ENCODE data around the gene B4GALNT4.
"Not testable (repeated sequence)": the region's sequence is repeated elsewhere in the genome, so short reads cannot be mapped to it uniquely, and the experiment has no call there.

B4GALNT4 gene

DNA sequence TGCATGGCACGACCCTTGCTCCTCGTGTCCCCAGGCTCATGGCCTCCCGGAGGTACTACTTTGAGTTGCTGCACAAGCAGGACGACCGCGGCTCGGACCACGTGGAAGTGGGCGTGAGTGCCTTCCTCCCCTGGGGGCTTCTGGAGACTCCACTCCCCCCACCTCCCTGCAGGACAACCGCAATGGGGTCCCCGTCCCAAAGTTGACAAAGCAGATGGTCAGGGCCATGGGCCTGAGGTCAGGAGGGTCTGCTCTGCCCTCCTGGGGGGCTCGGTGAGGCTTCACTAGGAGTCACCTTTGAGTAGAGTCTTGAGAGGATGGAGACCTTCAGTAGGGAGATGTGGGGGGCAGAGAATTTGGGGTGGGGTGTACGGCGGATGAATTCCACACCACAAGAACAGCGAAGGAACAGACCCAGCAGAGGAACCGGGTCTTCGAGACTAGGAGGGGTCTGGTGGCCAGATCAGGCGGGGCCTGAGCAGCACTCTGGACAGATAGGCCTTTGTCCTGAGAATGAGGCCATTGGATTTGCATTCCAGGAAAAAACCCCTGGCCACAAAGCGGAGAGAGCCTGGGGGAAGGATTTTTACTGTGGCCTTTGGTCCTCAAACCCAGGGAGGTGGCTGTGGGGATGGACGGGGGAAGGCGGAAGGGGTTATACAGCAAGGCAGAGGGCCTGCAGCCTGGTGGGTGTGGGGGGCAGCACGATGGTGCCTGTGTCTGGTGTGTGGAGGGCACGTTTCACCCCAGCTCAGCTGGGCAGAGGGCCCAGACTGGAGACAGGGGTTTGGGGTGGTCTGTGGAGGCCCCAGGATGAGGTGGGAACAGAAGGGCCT is 4.6 kb downstream of the B4GALNT4 start:
- no peak for DNase-seq (ENCODE audit: low read depth, low spot score)

DNA sequence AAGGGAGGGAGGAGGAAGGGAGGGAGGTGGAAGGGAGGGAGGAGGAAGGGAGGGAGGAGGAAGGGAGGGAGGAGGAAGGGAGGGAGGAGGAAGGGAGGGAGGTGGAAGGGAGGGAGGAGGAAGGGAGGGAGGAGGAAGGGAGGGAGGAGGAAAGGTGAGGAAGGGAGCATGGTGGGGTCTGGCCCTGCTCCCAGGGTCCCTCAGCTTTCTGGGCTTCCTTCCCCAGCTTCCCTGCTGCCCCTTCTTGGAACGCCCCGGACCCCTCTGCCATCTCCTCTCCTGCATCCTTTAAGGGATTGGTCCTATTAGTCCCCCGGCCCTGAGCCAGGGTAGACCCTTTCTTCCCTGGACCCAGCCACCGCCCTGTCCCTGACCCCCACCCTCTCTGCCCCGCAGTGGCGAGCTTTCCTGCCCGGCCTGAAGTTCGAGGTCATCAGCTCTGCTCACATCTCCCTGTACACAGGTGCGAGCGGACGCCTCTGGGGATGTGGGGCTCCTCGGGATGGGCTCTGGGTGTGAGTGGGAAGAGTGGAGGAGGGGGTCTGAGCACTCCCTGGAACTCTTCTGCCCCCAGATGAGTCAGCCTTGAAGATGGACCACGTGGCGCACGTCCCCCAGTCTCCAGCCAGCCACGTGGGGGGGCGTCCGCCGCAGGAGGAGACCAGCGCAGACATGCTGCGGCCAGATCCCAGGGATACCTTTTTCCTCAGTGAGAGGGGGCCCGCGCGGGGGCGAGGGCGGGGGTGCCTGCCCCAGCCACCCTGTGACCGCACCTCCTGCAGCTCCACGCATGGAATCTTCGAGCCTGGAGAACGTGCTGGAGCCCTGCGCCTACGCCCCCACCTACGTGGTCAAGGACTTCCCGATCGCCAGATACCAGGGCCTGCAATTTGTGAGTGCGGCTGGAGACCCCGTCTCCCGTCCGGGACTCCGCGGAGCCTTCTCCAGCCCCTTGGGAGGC is 6.0 kb downstream of the B4GALNT4 start:
- DNase-seq (ENCODE audit: low read depth, low spot score) = no peak

DNA sequence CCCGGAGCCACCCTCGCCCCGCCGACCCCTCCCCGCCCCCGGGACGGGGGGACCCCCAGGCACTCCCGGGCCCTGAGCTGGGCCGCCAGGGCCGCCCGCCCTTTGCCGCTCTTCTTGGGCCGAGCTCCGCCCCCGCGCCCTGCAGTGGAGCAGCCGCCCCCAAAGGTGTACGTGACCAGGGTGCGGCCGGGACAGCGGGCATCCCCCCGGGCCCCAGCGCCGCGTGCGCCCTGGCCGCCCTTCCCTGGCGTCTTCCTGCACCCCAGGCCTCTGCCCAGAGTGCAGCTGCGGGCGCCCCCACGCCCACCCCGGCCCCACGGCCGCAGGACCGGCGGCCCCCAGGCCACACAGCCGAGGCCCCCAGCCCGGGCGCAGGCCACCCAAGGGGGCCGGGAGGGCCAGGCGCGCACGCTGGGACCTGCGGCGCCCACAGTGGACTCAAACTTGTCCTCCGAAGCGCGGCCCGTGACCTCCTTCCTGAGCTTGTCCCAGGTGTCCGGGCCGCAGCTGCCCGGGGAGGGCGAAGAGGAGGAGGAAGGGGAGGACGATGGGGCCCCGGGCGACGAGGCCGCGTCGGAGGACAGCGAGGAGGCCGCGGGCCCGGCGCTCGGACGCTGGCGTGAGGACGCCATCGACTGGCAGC is 7.4 kb downstream of the B4GALNT4 start:
- DNase-seq (ENCODE audit: low read depth, low spot score) = no peak

DNA sequence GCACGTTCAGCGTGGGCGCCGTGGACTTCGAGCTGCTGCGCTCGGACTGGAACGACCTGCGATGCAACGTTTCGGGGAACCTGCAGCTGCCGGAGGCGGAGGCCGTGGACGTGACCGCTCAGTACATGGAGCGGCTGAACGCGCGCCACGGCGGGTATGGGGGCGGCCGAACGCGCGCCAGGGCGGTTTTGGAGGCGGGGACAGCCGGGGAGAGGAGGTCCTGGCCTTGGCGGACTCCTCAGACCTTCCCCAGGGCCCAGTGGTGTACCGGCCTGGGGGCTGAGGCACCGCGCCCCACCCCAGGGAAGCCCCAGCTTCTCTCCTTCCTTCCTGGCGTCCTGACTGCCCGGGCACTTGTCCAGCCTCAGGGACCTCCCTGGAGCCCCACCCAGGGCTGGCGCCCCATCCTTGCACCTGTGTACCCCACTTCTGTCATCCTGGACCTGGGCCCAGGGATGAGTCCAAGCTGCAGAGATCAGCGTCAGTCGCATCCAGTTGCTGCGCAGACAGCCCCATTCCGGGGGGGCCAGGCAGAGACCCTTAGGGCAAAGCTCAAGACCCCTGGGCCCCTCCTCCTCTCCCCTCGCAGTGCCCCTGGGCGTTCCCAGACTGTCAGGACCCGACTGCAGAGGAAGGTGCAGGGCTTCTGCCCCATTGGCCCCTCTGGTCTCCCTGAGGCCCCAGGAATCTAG is 8.0 kb downstream of the B4GALNT4 start:
- DNase-seq (ENCODE audit: low read depth, low spot score) = no peak

DNA sequence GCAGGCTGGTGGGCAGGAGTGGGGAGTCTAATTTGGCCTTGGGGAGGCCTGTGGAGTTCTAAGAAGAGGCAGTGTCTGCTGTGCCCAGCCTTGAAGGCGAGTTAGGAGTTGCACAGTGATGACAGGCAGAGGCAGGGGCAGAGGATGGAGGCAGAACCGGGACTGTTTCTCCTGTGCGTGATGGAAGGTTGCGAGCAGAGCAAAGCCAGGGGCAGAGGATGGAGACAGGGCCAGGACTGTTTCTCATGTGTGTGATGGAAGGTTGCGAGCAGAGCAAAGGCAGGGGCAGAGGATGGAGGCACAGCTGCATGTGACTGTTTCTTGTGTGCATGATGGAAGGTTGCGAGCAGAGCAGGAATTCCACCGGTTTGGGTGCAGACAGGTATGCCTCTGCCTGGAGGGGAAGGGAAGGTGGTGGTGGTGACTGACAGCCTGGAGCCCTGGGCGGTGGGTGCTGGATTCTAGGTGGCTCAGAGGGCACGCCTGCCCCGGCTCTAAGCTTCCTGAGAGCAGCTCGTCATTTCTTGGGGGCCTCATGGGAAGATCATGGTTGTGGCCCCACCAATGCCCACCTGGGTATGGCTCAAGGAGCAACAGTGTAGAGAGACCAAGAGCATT is 8.7 kb downstream of the B4GALNT4 start:
- no peak for DNase-seq (ENCODE audit: low read depth, low spot score)

DNA sequence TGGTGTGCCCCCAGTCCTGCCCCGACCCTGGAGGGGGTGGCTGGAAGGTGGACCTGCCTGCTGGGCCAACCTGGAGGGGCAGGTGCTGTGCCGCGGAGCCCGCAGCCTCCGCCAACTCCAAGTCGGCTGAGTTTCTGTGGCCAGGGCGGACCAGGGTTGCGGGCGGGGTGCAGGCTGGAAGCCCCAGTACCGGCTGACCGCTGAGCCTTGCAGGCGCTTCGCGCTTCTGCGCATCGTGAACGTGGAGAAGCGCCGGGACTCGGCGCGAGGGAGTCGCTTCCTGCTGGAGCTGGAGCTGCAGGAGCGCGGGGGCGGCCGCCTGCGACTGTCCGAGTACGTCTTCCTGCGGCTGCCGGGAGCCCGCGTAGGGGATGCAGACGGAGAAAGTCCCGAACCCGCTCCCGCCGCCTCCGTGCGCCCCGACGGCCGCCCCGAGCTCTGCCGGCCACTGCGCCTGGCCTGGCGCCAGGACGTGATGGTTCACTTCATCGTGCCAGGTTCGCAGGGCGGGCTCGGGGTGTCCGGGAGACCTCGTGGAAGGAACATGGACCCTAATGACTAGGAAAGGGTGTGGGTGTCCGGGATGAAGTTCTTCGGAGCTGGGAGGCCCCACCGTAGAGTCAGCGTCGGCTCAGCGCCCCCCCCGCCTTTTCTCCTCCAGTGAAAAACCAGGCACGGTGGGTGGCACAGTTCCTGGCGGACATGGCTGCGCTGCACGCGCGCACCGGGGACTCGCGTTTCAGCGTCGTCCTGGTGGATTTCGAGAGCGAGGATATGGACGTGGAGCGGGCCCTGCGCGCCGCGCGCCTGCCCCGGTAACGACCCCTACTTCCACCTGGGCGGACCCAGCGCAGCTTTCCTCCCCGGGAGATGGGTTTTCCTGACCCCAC is 10.2 kb downstream of the B4GALNT4 start:
- no peak for DNase-seq (ENCODE audit: low read depth, low spot score)

DNA sequence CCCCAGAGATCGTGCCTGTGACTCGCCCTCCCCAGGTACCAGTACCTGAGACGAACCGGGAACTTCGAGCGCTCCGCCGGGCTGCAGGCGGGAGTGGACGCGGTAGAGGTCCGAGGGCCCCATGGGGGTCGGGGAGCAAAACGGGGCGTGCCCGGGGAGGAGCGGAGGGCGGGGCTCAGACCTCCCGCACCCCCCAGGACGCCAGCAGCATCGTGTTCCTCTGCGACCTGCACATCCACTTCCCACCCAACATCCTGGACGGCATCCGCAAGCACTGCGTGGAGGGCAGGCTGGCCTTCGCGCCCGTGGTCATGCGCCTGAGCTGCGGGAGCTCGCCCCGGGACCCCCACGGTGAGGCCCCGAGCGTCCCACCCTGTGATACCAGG is 10.8 kb downstream of the B4GALNT4 start:
- DNase-seq (ENCODE audit: low read depth, low spot score) = no peak

DNA sequence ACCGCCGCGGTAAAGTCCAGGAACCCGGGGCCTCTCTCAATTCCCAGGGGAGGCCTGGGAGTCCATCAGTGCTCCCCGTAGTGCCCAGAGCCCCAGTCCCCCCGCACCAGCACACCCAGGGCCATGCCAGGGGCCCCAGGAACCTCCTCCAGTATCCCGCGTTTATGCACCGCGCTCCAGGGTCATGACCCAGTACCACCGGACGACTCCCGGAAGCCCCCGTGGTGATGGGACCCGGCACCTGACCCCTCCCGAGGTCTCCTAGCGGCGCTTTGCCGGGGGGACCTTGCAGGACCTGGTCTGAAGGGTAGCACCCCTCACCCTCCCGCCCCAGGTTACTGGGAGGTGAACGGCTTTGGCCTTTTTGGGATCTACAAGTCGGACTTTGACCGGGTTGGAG is 11.2 kb downstream of the B4GALNT4 start:
- no peak for DNase-seq (ENCODE audit: low read depth, low spot score)

DNA sequence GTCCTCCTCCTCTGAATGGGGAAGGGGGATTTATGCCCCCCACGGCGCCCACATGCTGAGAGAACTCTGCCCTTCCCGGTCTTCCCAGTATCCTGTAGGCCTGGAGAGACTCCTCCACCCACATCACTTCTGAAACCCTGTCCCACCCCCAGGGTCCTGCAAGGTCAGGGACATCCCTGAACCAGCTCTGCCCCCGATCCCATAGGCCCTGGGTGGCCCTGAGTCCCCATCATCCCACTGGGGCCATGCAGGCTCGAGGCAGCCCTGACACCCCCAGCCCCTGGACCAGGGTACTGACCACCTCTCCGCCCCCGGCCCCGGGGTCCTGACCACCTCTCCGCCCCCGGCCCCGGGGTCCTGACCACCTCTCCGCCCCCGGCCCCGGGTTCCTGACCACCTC is 11.7 kb downstream of the B4GALNT4 start:
- DNase-seq (ENCODE audit: low read depth, low spot score) = no peak

DNA sequence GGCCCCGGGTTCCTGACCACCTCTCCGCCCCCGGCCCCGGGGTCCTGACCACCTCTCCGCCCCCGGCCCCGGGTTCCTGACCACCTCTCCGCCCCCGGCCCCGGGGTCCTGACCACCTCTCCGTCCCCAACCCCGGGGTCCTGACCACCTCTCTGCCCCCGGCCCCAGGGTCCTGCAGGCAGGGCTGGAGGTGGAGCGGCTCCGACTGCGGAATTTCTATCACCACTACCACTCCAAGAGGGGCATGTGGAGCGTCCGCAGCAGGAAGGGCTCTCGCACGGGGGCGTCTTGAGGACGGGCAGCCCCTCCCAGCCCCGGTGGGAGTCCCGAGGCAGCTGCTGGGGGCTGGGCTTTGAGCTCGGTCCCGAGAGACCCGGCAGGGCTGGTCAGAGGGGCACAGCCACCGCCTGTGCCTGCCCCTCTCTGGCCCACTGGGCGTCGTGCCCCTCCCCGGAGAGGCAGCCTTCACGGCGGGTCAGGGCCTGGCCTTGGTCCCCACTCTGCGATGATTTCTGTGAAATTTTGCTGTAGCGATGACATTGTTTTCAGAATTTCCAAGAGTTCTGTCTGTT is 12.3 kb downstream of the B4GALNT4 start:
- DNase-seq (ENCODE audit: low read depth, low spot score) = no peak

DNA sequence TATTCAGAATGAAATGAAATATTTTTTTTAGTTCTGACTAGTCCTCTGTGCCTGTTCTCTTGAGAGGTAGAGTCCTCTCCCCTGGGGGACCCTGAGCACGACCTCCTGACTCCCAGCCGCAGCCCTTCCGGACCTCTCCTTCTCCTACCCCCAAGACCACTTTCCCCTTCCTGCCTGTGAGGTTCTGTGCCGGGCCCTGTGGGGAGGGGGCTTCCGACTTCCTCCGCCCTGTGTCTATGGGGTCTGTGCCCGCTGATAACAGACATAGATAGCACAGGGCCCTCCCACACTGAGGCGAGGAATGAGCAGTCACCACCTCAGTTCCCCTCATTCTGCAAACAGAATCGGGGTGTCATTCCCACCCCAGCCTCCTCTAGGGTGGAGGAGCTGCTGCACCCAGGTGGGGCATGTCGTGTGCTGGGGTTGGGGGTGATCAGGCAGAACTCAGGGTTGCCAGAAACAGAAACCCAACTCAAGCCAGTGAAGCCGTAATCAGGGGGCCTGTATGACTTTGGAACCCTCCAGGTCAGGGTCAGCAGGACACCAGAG is 12.9 kb downstream of the B4GALNT4 start:
- no peak for DNase-seq (ENCODE audit: low read depth, low spot score)

DNA sequence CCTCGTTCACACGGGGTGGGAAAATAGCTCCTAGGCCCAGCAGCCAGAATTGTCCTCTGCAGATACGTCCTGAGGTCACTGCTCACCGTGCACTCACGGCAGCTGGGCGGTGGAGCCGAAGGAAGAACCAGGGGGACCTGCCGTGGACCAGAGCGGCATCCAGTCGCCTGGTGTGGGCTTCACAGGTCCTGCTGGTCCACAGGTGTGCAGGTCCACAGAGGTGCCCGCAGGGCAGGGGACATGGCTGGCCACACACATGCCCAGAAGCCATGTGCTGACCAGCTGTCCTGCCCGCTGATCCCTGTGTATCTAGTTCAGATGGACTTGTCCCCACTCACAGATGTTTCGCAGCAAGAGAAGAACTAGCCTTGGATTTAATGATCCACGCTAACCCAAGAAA is 14.1 kb downstream of the B4GALNT4 start:
- DNase-seq (ENCODE audit: low read depth, low spot score) = no peak

DNA sequence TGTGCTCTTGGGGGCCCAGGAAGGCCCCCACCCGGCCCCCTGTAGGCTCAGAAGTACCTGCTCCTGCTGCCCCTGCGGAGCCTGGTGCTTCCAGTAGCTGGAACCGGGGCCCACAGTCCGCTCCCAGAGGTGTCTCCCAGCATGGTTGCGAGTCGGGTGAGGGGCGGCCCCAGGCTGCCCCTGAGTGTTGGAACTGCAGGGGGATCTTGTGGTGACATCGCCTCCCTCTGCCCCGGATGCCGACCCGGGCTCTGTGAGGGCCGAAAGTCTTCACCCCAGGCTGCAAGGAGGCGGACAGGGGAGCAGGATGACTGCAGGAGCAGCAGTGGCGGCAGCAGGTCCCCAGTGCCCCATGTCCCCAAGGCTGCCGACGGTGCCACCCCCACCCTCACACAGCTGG is 15.2 kb downstream of the B4GALNT4 start:
- no peak for DNase-seq (ENCODE audit: low read depth, low spot score)

DNA sequence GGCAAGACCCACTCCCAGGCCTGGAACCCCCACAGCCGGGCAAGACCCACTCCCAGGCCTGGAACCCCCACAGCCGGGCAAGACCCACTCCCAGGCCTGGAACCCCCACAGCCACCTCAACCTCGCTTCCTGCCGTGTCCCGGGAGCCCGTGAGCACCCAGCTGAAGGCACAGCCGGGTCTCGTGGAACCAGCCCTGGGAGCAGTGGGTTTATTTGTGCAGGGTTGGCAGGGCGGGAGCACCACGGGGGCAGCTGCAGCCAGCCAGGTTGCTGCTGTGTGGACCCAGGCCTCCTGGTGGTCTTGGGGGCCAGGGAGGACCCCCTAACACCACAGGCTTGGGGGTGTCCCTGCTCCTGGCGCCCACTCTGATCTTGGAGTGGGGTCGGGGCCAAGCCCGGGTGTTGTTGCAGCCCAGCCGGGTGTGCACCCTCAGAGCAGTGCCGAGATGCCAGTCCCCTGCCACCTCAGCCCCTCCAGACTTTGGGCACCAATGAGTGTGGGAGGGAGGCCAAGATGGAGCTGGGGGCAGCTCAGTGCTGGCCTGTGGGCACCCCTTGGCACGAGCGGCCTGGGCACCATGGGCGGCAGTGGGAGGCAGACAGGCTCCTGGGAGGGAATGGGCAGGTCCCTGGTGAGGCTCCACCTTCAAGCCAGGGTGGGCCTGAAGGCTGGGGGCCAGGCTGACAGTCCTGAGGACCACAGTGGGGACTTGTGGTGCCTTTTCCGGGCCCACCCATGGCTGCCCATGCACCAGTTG is 16.5 kb downstream of the B4GALNT4 start:
- no peak for DNase-seq (ENCODE audit: low read depth, low spot score)

DNA sequence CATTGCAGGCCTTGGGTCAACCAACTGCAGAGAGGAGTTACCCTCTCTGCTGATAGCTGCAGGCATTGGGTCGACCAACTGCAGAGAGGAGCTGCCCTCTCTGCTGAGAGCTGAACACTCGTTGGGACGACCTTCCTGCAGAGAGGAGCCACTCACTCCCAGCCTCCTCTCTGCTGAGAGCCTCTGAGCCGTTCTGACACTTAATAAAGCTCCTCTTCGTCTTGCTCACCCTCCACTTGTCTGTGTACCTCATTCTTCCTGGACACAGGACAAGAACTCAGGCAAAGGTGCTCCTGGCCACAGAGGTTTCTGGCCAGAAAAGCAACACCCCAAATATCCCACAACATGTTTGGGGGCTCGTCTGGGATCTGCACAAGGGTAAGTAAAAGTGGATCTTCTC is 17.2 kb downstream of the B4GALNT4 start:
- DNase-seq (ENCODE audit: low read depth, low spot score) = no peak

DNA sequence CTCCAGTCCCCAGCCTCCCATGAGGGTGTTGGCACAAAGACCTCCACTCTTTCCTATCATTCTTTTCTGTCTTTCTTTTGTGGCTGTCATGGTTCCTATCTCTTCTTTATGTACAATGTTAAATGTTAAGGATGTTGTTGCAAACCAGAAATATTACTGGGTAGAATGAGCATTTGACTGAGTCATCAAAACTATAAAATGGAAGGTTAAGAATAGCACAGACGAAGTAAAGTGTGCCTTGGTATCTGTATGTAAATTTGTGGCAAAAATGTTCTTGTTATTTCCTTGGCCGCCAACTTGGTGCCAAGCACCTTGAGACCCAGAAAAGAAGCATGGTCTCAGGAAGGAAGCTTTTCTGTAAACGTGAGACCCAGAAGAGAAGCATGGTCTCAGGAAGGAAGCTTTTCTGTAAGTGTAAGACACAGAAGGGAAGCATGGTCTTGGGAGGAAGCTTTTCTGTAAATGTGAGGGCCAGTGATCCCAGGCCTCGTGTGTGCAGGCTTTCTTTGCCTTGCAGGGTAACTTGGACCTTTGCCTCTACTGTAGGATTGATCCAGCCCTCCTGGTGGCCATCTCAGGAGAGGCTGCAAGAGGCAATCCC is 18.0 kb downstream of the B4GALNT4 start:
- DNase-seq (ENCODE audit: low read depth, low spot score) = no peak

DNA sequence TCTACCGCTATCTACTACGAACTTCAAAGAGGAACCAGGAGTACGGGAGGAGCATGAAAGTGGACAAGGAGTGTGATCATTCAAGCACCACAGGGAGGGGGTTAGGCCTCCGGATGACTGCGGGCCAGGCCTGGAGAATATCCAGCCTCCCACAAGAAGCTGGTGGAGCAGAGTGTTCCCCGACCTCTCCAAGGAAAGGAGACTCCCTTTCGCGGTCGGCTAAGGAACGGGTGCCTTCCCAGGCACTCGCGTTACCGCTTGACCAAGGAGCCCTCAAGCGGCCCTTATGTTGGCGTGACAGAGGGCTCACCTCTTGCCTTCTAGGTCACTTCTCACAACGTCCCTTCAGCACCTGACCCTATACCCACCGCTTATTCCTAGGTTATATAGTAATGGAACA is 20.1 kb downstream of the B4GALNT4 start:
- not testable (repeated sequence) for DNase-seq (ENCODE audit: low read depth, low spot score)

DNA sequence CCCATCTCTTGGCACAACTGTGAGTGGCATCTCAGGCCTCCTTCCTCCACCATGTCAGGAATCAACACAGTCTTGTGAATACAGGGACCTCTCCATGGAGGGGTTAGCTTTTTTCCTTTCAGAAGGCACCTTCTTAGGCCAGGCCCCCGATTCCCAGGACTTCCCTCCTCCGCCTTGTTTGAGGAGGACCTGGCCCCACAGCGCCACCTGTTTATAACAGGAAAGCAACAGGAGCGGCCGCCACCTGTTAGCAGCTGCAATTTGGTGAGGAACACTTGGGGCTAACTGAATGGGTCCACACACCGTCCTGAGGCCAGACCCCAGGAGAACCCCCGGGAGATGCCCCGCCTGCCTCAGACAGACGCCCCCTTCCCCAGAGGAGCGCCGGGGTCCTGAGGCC is 20.9 kb downstream of the B4GALNT4 start:
- no peak for DNase-seq (ENCODE audit: low read depth, low spot score)

Data from iPS DF 19.7 (cell line).